ENCODE results near the gene CATSPERE. TPM values are rescaled to one million over a fixed set of nuclear protein-coding genes. Genes with fewer than 3 reads are reported as not detected.

CATSPERE gene
- total and polyA plus RNA-seq, 9 of the 15 experiments (the other 6 are each of a cell fraction or from before 2014, with no cell fraction given): 0.06 to 0.16 (median 0.09) TPM; not detected in 3

- H3K4me2 ChIP-seq (ENCODE audit: insufficient read depth, low read length): no peak overlapping the region
- CTCF ChIA-PET (ENCODE audit: low intra/inter-chr PET ratio): no interaction called here
- H3K27me3 ChIP-seq (ENCODE audit: control insufficient read depth in 2 of 2, insufficient read depth in 2 of 2, low read length in 2 of 2): no peaks in the 10 kb centered on the region
- peaks cover 2 to 29% of the 10 kb centered on the region in 2 experiments; a peak in 4 of 5 replicates for H3K4me1 ChIP-seq (replicated peaks in 1 of 2; ENCODE audit: control insufficient read depth in 2 of 2, insufficient read depth in 2 of 2, low read length in 2 of 2)
- ATAC-seq (no peak), FAIRE-seq (peak; percentile 6), DNase-seq (ENCODE audit: extremely low read depth in 1 of 4, low spot score in 3 of 4) (no peak)
- no peaks in the 10 kb centered on the region for H3K9me3 ChIP-seq (replicated peaks; ENCODE audit: control insufficient read depth, insufficient read depth, low read depth, low read length)
- no peak overlapping the region for H3K9ac ChIP-seq (ENCODE audit: insufficient read depth in 1 of 2, low read depth in 2 of 2, low read length in 2 of 2)
- no peak overlapping the region for H2AFZ ChIP-seq (ENCODE audit: low read depth, low read length)
- peaks cover 94% of the 10 kb centered on the region for H3K79me2 ChIP-seq (ENCODE audit: control insufficient read depth, insufficient read depth, low read length)
- BruUV-seq (replicated peaks): no TSS peak
- no peak overlapping the region for H3K4me3 ChIP-seq
- peaks cover under 1% of the 10 kb centered on the region; the same call in 1 of the 2 replicates for H4K20me1 ChIP-seq (replicated peaks; ENCODE audit: control insufficient read depth, insufficient read depth, low read length)
- POLR2A ChIA-PET: interaction anchor here (1.1 kb wide), 1 partner anchor 30 kb away, joined by 4 read pairs; no protein-coding TSS in a partner anchor
- intact Hi-C loops (cut with micrococcal nuclease) (no loop called here), in situ Hi-C loops (cut with MboI) (no loop called here)
- no peaks in the 10 kb centered on the region for H3K9me1 ChIP-seq (ENCODE audit: control insufficient read depth, insufficient read depth, low read length)
- WGBS (ENCODE audit: insufficient coverage, low coverage, missing lambda C conversion rate): 78% methylated on average over 1 of the region's 1 CpG
- peaks cover 64% of the 10 kb centered on the region for H3K36me3 ChIP-seq (ENCODE audit: control insufficient read depth, insufficient read depth, low read length)
- H3K27ac ChIP-seq (ENCODE audit: extremely low read depth, low read depth, low read length): peak overlapping the region; percentile 10; the same call in 1 of the 3 replicates
- no peak for TF ChIP-seq MLLT1 (IDR thresholded peaks at IDR 0.05)
- no peak for TF ChIP-seq SAP30 (IDR thresholded peaks at IDR 0.05; ENCODE audit: borderline replicate concordance, insufficient read depth, low read depth, low read length, poor library complexity, severe bottlenecking)
- TF ChIP-seq NFXL1 (CRISPR knock-in tag; IDR thresholded peaks at IDR 0.05): no peak
- TF ChIP-seq TEAD2 (tag; IDR thresholded peaks at IDR 0.05): no peak
- no peak for TF ChIP-seq ZNF395 (CRISPR knock-in tag; IDR thresholded peaks at IDR 0.05)
- no peak for TF ChIP-seq CUX1 (CRISPR knock-in tag; IDR thresholded peaks at IDR 0.05)
- TF ChIP-seq GATAD2A (IDR thresholded peaks at IDR 0.05): no peak
- TF ChIP-seq HBP1 (CRISPR knock-in tag; IDR thresholded peaks at IDR 0.05): no peak
- no peak for TF ChIP-seq DIDO1 (tag; IDR thresholded peaks at IDR 0.05; ENCODE audit: low read depth)
- TF ChIP-seq BRCA1 (IDR thresholded peaks at IDR 0.05): no peak
- TF ChIP-seq BRCA1 (CRISPR knock-in tag; IDR thresholded peaks at IDR 0.05): no peak
- no peak for TF ChIP-seq SPI1 (IDR thresholded peaks at IDR 0.05; ENCODE audit: borderline replicate concordance, low read depth, low read length)
- TF ChIP-seq ARID2 (IDR thresholded peaks at IDR 0.05): no peak
- no peak for TF ChIP-seq PRMT5 (CRISPR knock-in tag; IDR thresholded peaks at IDR 0.05)
Measured at GRCh38 chr1:244444854-244445253, 16.2 kb upstream of the CATSPERE start.
